Esophagus (tissue), 2 donors: Measurements from ENCODE around the gene NEURL2. TPM values are rescaled to one million over a fixed set of nuclear protein-coding genes. Genes with fewer than 3 reads are reported as not detected.

Source experiments
- H3K27ac ChIP-seq, 2 donors: one replicate each; pipeline ENCODE4 v1.5.1; 2013; ENCODE audit warnings: low read depth in 2 of 2, mild to moderate bottlenecking in 2 of 2, inconsistent platforms in 1 of 2, low read length in 1 of 2, moderate library complexity in 1 of 2
- H3K27me3 ChIP-seq, 2 donors: one replicate each; pipeline ENCODE4 v1.6.1; 2013; ENCODE audit warnings: low read length in 2 of 2, control low read depth in 1 of 2, mild to moderate bottlenecking in 1 of 2; ENCODE audit not compliant: insufficient read depth in 2 of 2, control insufficient read depth in 1 of 2
- H3K36me3 ChIP-seq, 2 donors: one replicate each; pipeline ENCODE4 v1.6.1; 2013; ENCODE audit warnings: low read length in 1 of 2; ENCODE audit not compliant: control insufficient read depth in 2 of 2, insufficient read depth in 2 of 2
- H3K4me1 ChIP-seq, 2 donors: one replicate each; pipeline ENCODE4 v1.6.1; 2013; ENCODE audit warnings: low read length in 1 of 2; ENCODE audit not compliant: control insufficient read depth in 2 of 2, insufficient read depth in 2 of 2
- H3K4me3 ChIP-seq, 2 donors: one replicate each; pipeline ENCODE4 v1.5.1; 2013; ENCODE audit warnings: low read length in 2 of 2, mild to moderate bottlenecking in 2 of 2, low read depth in 1 of 2, moderate library complexity in 1 of 2
- H3K9me3 ChIP-seq, 2 donors: one replicate each; pipeline ENCODE4 v1.6.1; 2013; ENCODE audit warnings: mild to moderate bottlenecking in 2 of 2, low read depth in 1 of 2, low read length in 1 of 2, moderate library complexity in 1 of 2; ENCODE audit not compliant: control insufficient read depth in 2 of 2, insufficient read depth in 1 of 2
- WGBS, 2 donors: extraction: QIAGEN DNeasy Blood & Tissue Kit; methylation state at CpG; one replicate each; pipeline ENCODE4 v1.1.7; 2013; 5-methylcytosine and 5-hydroxymethylcytosine counted together
- polyA plus RNA-seq, 2 donors: library from polyadenylated mRNA; stranded (reverse); fragments of 200-250 nt; gene quantifications; one replicate each; pipeline ENCODE4 v1.2.3, GENCODE V29; 2013
- donor health status: healthy with polysubstance abuse.
- donor health status: Bipolar disorder and iron deficiency.

NEURL2 gene
- polyA plus RNA-seq, 2 donors: 1.4 to 2.5 TPM

- H3K36me3 ChIP-seq: peaks cover 14 to 20% of the 10 kb centered on the region in 2 donors
Observed at GRCh38 chr20:45899046-45899835, 8.2 kb upstream of the NEURL2 start.

GRCh38 chr20:45898285-45898684, 7.3 kb upstream of the NEURL2 start:
- H3K9me3 ChIP-seq: no peaks in the 10 kb centered on the region
- H3K36me3 ChIP-seq: peaks cover 19 to 24% of the 10 kb centered on the region in 2 donors
- WGBS, 2 donors: 83 to 84% methylated on average over 12 of the region's 12 CpGs
- H3K27ac ChIP-seq: no peak overlapping the region
- no peaks in the 10 kb centered on the region for H3K27me3 ChIP-seq
- peaks cover 0 to 2% of the 10 kb centered on the region in 2 donors for H3K4me1 ChIP-seq
- H3K4me3 ChIP-seq: no peak overlapping the region

More at GRCh38 chr20:45899046-45899835, 8.2 kb upstream of the NEURL2 start:
- Histone ChIP-seq H3K9me3 (no peaks in the 10 kb centered on the region), H3K4me1 (no peaks in the 10 kb centered on the region), H3K27me3 (no peaks in the 10 kb centered on the region), H3K4me3 (no peak overlapping the region), H3K27ac (no peak overlapping the region)
- WGBS, 2 donors: 81 to 90% methylated on average over 11 to 13 of the region's 13 CpGs

GRCh38 chr20:45897692-45898091, 6.7 kb upstream of the NEURL2 start:
- Histone ChIP-seq H3K36me3 (peaks cover 21 to 24% of the 10 kb centered on the region in 2 donors), H3K4me3 (no peak overlapping the region), H3K27ac (no peak overlapping the region), H3K4me1 (peaks cover 2 to 5% of the 10 kb centered on the region in 2 donors), H3K9me3 (no peaks in the 10 kb centered on the region), H3K27me3 (no peaks in the 10 kb centered on the region)
- 94% methylated on average over 7 of the region's 7 CpGs for WGBS, 2 donors

- no peaks in the 10 kb centered on the region for H3K9me3 ChIP-seq
- peaks cover 4 to 9% of the 10 kb centered on the region in 2 donors for H3K4me1 ChIP-seq
- WGBS, 2 donors: 72 to 82% methylated on average over 2 of the region's 2 CpGs
- no peak overlapping the region for H3K27ac ChIP-seq
- H3K36me3 ChIP-seq: peaks cover 22% of the 10 kb centered on the region in 2 donors
- H3K4me3 ChIP-seq: no peak overlapping the region
- no peaks in the 10 kb centered on the region for H3K27me3 ChIP-seq
Observed at GRCh38 chr20:45897289-45897688, 6.3 kb upstream of the NEURL2 start.

- no peak overlapping the region for H3K27ac ChIP-seq
- H3K4me3 ChIP-seq: no peak overlapping the region
- no peaks in the 10 kb centered on the region for H3K9me3 ChIP-seq
- H3K36me3 ChIP-seq: peaks cover 21 to 22% of the 10 kb centered on the region in 2 donors
- H3K27me3 ChIP-seq: no peaks in the 10 kb centered on the region
- peaks cover 7 to 14% of the 10 kb centered on the region in 2 donors for H3K4me1 ChIP-seq
- WGBS, 2 donors: 89 to 92% methylated on average over 14 of the region's 14 CpGs
Observed at GRCh38 chr20:45896641-45897161, 5.7 kb upstream of the NEURL2 start.

GRCh38 chr20:45894797-45895196, 3.8 kb upstream of the NEURL2 start:
- 80 to 85% methylated on average over 12 of the region's 12 CpGs for WGBS, 2 donors
- no peak overlapping the region for H3K4me3 ChIP-seq
- H3K27ac ChIP-seq: no peak overlapping the region
- H3K4me1 ChIP-seq: peaks cover 7 to 18% of the 10 kb centered on the region in 2 donors
- H3K36me3 ChIP-seq: peaks cover 21 to 22% of the 10 kb centered on the region in 2 donors
- no peaks in the 10 kb centered on the region for H3K27me3 ChIP-seq
- no peaks in the 10 kb centered on the region for H3K9me3 ChIP-seq

GRCh38 chr20:45893831-45894230, 2.8 kb upstream of the NEURL2 start:
- peaks cover 21% of the 10 kb centered on the region in 2 donors for H3K36me3 ChIP-seq
- no peak overlapping the region for H3K4me3 ChIP-seq
- no peaks in the 10 kb centered on the region for H3K9me3 ChIP-seq
- H3K27me3 ChIP-seq: no peaks in the 10 kb centered on the region
- H3K4me1 ChIP-seq: peaks cover 7 to 18% of the 10 kb centered on the region in 2 donors
- 90 to 95% methylated on average over 4 of the region's 4 CpGs for WGBS, 2 donors
- H3K27ac ChIP-seq: no peak overlapping the region

- H3K27me3 ChIP-seq: no peaks in the 10 kb centered on the region
- 64 to 68% methylated on average over 4 of the region's 4 CpGs for WGBS, 2 donors
- H3K4me3 ChIP-seq: no peak overlapping the region
- peaks cover 18 to 20% of the 10 kb centered on the region in 2 donors for H3K36me3 ChIP-seq
- no peaks in the 10 kb centered on the region for H3K9me3 ChIP-seq
- peaks cover 7 to 18% of the 10 kb centered on the region in 2 donors for H3K4me1 ChIP-seq
- peak overlapping the region in 1 of 2 donors; percentile 26 for H3K27ac ChIP-seq
Observed at GRCh38 chr20:45892828-45893500, 2.0 kb upstream of the NEURL2 start.

GRCh38 chr20:45892049-45892825, 1.2 kb upstream of the NEURL2 start:
- peaks cover 14 to 18% of the 10 kb centered on the region in 2 donors for H3K36me3 ChIP-seq
- H3K9me3 ChIP-seq: no peaks in the 10 kb centered on the region
- WGBS, 2 donors: 76 to 77% methylated on average over 9 of the region's 9 CpGs
- H3K27me3 ChIP-seq: no peaks in the 10 kb centered on the region
- H3K4me3 ChIP-seq: peak overlapping the region; percentile 80 to 86
- peaks cover 7 to 18% of the 10 kb centered on the region in 2 donors for H3K4me1 ChIP-seq
- no peak overlapping the region for H3K27ac ChIP-seq
